PC-9 (cell line): ENCODE measurements around the gene PAXX. TPM values are rescaled to one million over a fixed set of nuclear protein-coding genes. Genes with fewer than 3 reads are reported as not detected.

Source experiments
- BruUV-seq: library from RNA; stranded (reverse); fragments of 400-500 nt; replicated peaks from 2 replicates; lab custom pipeline; 2021; lab: Mats Ljungman, UMichigan
- CTCF ChIA-PET: fragments of 300-600 bp; sonication (Branson Sonifier 250); formaldehyde crosslinking; loops from one replicate; lab custom pipeline; 2022; ENCODE audit warnings: antibody characterized with exemption; lab: Charles Lee
- POLR2A ChIA-PET: fragments of 300-600 bp; sonication (Branson Sonifier 250); formaldehyde crosslinking; loops from one replicate; lab custom pipeline; 2022; ENCODE audit warnings: antibody characterized with exemption; ENCODE audit not compliant: unreplicated experiment; lab: Charles Lee
- DNase-seq, 2 experiments: peaks; one replicate each; pipeline versions ENCODE4 v3.0.0 to v3.0.0-alpha.2; 2015 to 2022; ENCODE audit warnings: mixed read lengths in 1 of 2
- H2AFZ ChIP-seq: fragments of 200-600 bp; sonication (generic); 2 replicates; pipeline ENCODE4 v1.8.1; 2017; ENCODE audit warnings: antibody characterized with exemption
- H3F3A ChIP-seq: fragments of 200-600 bp; sonication (generic); 2 replicates; pipeline ENCODE4 v1.8.1; 2017; ENCODE audit warnings: antibody characterized with exemption, mild to moderate bottlenecking, low read depth; ENCODE audit not compliant: insufficient read depth
- H3K27ac ChIP-seq: fragments of 200-600 bp; sonication (generic); 2 replicates; pipeline ENCODE4 v1.6.1; 2016; ENCODE audit warnings: mixed run types
- H3K27me3 ChIP-seq: fragments of 200-600 bp; sonication (generic); 2 replicates; pipeline ENCODE4 v1.6.1; 2016; ENCODE audit warnings: low read depth, mixed run types; ENCODE audit not compliant: insufficient read depth
- H3K36me3 ChIP-seq: fragments of 200-600 bp; sonication (generic); 2 replicates; pipeline ENCODE4 v1.6.1; 2016; ENCODE audit warnings: low read depth, mixed run types
- H3K4me1 ChIP-seq: fragments of 200-600 bp; sonication (generic); replicated peaks from 2 replicates; pipeline ENCODE4 v1.6.1; 2016; ENCODE audit warnings: mixed run types; ENCODE audit not compliant: insufficient read depth
- H3K4me2 ChIP-seq: fragments of 200-600 bp; sonication (generic); 2 replicates; pipeline ENCODE4 v1.6.1; 2017; ENCODE audit warnings: mixed run types
- H3K4me3 ChIP-seq: fragments of 200-600 bp; sonication (generic); 2 replicates; pipeline ENCODE4 v1.6.1; 2016; ENCODE audit warnings: mixed run types
- H3K79me2 ChIP-seq: fragments of 200-600 bp; sonication (generic); 2 replicates; pipeline ENCODE4 v1.6.1; 2017; ENCODE audit warnings: low read depth, mixed run types
- H3K9me2 ChIP-seq: fragments of 200-600 bp; sonication (generic); 2 replicates; pipeline ENCODE4 v1.8.1; 2017; ENCODE audit warnings: mild to moderate bottlenecking; ENCODE audit not compliant: insufficient read depth
- H3K9me3 ChIP-seq: fragments of 200-600 bp; sonication (generic); 2 replicates; pipeline ENCODE4 v1.8.1; 2016; ENCODE audit warnings: low read depth; ENCODE audit not compliant: insufficient read depth
- H4K20me1 ChIP-seq: fragments of 200-600 bp; sonication (generic); 2 replicates; pipeline ENCODE4 v1.8.1; 2017; ENCODE audit not compliant: insufficient read depth
- EZH2 ChIP-seq: fragments of 200-600 bp; sonication (generic); IDR thresholded peaks from 2 replicates; pipeline ENCODE4 v1.8.0; 2017; ENCODE audit warnings: antibody characterized with exemption, low read depth
- intact Hi-C: fragments of 100-400 bp; cut with micrococcal nuclease; formaldehyde crosslinking; loops from one replicate; pipeline ENCODE4 v1.10.0; 2022; ENCODE audit not compliant: unreplicated experiment
- total RNA-seq: library from RNA; stranded (reverse); gene quantifications from 2 replicates; pipeline ENCODE4 v1.2.3, GENCODE V29; 2021
- TF ChIP-seq, protein P1 (sequence below): fragments of 200-600 bp; sonication (generic); conservative IDR thresholded peaks from 2 replicates; pipeline ENCODE4 v1.6.1; 2017; ENCODE audit warnings: mixed run types, antibody characterized with exemption, mild to moderate bottlenecking, moderate library complexity

Gene PAXX
- total RNA-seq, 1 experiment from 2014 or later: 54.9 TPM

DNA sequence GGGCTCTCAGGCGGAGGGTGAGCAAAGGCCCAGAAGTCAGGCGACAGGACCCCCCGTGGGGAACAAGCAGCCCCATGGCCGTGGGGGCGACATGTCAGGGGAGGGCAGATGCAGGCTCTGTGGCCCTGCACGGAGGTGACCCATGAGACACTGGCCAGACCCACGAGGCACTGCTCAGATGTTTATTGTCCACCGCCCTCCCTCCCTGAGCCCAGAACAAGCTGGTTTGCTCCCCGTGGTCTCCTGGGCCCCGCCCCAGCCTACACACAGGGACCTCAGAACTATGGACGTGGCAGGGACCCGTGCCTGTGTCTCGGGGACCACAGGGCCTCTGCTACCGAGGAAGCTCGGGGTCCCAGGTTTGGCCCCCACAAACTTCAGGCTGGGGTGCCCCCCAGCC is 37.8 kb downstream of the PAXX start:
- H2AFZ ChIP-seq: no peak overlapping the region
- H3F3A ChIP-seq: peaks cover 11% of the 10 kb centered on the region; the same call in 1 of the 2 replicates
- H3K4me3 ChIP-seq: no peak overlapping the region
- no peak overlapping the region for H3K27ac ChIP-seq
- BruUV-seq: no TSS peak
- H4K20me1 ChIP-seq: no peaks in the 10 kb centered on the region
- no peaks in the 10 kb centered on the region for H3K27me3 ChIP-seq
- no peaks in the 10 kb centered on the region for H3K79me2 ChIP-seq
- intact Hi-C loops: no loop called here
- ChIA-PET CTCF (interaction anchor here (0.5 to 1.4 kb wide), 17 partner anchors 17 to 392 kb away, joined by 3 to 20 read pairs (median 4); partner anchors contain the start of genes CLIC3, SAPCD2, SLC34A3 and TMEM141), POLR2A (interaction anchor here (0.6 to 0.7 kb wide), 2 partner anchors 229 to 230 kb away, joined by 4 to 13 read pairs; no protein-coding TSS in a partner anchor)
- no peak for TF ChIP-seq EZH2
- TF ChIP-seq, protein P1, sequence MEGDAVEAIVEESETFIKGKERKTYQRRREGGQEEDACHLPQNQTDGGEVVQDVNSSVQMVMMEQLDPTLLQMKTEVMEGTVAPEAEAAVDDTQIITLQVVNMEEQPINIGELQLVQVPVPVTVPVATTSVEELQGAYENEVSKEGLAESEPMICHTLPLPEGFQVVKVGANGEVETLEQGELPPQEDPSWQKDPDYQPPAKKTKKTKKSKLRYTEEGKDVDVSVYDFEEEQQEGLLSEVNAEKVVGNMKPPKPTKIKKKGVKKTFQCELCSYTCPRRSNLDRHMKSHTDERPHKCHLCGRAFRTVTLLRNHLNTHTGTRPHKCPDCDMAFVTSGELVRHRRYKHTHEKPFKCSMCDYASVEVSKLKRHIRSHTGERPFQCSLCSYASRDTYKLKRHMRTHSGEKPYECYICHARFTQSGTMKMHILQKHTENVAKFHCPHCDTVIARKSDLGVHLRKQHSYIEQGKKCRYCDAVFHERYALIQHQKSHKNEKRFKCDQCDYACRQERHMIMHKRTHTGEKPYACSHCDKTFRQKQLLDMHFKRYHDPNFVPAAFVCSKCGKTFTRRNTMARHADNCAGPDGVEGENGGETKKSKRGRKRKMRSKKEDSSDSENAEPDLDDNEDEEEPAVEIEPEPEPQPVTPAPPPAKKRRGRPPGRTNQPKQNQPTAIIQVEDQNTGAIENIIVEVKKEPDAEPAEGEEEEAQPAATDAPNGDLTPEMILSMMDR: no peak
- DNase-seq: no peak
- H3K36me3 ChIP-seq: no peaks in the 10 kb centered on the region
- H3K4me1 ChIP-seq: peaks cover 15% of the 10 kb centered on the region
- H3K9me3 ChIP-seq: no peaks in the 10 kb centered on the region
- H3K9me2 ChIP-seq: no peaks in the 10 kb centered on the region
- no peak overlapping the region for H3K4me2 ChIP-seq

DNA sequence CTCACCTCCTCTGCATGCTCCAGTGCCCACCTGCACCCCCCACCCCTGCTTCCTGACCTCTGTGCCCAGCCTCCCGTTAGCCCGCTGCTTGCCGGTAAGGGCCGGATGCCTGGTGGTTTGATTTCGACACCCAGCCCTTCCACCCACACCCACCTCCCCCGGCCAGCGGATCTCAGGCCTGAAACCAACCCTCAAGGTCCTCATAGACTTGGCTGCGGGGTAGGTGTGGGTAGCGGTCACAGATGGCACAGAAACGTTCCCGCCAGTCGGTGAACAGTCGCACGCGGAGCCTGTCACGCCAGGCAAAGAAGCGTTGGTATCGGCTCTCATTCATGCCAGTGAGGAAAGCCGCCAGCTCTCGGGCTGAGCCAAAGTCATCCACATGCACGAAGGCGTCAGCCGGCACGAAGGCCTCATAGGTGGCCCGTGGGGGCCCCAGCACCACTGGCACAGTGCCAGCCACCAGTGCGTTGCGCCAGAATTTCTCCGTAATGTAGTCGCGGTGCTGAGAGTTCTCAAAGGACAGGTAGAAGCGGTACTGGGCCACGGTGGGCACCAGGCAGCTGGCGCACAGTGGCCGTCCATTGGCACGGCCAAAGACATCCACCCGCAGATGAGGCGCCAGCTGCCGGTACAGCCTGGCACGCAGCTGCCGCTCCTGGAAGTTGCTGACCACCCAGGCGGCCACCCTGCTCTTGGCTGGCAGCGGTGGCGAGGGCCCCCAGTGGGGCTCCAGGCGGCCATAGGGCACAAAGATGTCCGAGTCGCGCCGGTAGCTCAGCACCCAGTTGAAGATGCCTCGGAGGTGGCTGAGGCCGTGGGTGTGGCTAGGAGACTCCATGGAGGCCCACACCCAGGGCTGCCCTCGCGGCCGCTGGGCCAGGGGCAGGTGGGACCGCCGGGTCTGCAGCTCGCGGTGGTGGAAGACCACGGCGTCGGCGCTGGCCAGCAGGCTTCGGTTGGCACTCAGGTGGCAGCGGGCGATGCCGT is 38.6 kb downstream of the PAXX start:
- Histone ChIP-seq H3K4me1 (peaks cover 17% of the 10 kb centered on the region), H3F3A (peaks cover 17% of the 10 kb centered on the region; the same call in 1 of the 2 replicates), H2AFZ (no peak overlapping the region), H3K9me2 (no peaks in the 10 kb centered on the region), H3K4me3 (no peak overlapping the region), H4K20me1 (0 out of 2 replicates have a peak, but pooled peaks cover 4% of the 10 kb centered on the region), H3K9me3 (no peaks in the 10 kb centered on the region), H3K79me2 (no peaks in the 10 kb centered on the region), H3K36me3 (no peaks in the 10 kb centered on the region), H3K27me3 (no peaks in the 10 kb centered on the region), H3K27ac (no peak overlapping the region), H3K4me2 (no peak overlapping the region)
- TF ChIP-seq, protein P1: no peak
- no peak for TF ChIP-seq EZH2
- CTCF ChIA-PET: interaction anchor here (0.6 kb wide), 2 partner anchors 29 to 953 kb away, joined by 4 to 13 read pairs; no protein-coding TSS in a partner anchor
- POLR2A ChIA-PET: no interaction called here
- DNase-seq: no peak
- intact Hi-C loops: no loop called here
- BruUV-seq: no TSS peak

DNA sequence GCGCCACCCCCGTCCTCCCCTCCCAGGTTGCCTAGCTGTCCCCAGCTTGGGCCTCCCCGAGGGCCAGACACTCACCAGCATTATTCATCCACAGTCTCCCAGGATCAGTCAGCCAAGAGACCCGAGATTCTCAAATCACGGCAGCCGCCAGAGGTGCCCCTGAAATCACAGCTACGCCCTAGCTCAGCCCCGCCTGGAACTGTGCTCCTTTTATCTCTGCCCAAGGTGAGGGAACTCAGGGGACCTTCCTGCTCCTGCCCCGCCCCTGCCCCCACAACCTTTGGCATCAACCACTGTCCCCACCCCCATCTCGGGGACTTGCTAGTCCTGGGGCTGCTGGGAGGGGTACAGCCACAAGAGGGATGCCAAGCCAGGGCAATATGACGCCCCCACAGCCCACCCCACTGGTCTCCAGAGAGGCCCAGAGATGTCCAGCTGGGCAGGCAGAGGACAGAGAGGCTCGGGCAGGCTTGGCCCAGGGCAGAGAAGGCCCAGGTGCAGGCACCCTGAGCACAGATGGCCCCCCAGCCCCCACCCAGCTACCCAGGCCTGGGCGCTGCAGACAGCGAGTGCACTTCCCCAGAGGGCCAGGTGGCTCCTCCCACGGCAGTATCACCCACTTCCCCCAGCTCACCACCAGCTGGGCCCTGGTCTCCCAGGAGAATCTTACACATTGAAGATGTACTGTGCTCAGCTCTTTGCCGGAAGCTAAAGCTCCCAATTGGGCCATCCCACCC is 39.9 kb downstream of the PAXX start, which contains the start of gene FUT7:
Gene FUT7 (minus strand): TSS at position 185 of the 737 bp plus-strand sequence. CDS start 97 bp downstream, at position 88.
- ChIA-PET POLR2A (no interaction called here), CTCF (interaction anchor here (0.5 to 0.9 kb wide), 3 partner anchors 15 to 84 kb away, joined by 3 to 14 read pairs (median 3); no protein-coding TSS in a partner anchor)
- no peaks in the 10 kb centered on the region for H3K9me2 ChIP-seq
- H4K20me1 ChIP-seq: 0 out of 2 replicates have a peak, but pooled peaks cover 4% of the 10 kb centered on the region
- no peak within 1 kb of the TSS for H2AFZ ChIP-seq
- peaks cover 17% of the 10 kb centered on the region for H3K4me1 ChIP-seq
- intact Hi-C loops: no loop called here
- no peaks in the 10 kb centered on the region for H3K79me2 ChIP-seq
- H3K27ac ChIP-seq: no peak within 1 kb of the TSS
- H3K4me3 ChIP-seq: no peak within 1 kb of the TSS
- no peaks in the 10 kb centered on the region for H3K36me3 ChIP-seq
- no peaks in the 10 kb centered on the region for H3K27me3 ChIP-seq
- H3F3A ChIP-seq: peaks cover 27% of the 10 kb centered on the region; the same call in 1 of the 2 replicates
- H3K9me3 ChIP-seq: no peaks in the 10 kb centered on the region
- DNase-seq: no peak
- BruUV-seq: no TSS peak
- no peak within 1 kb of the TSS for H3K4me2 ChIP-seq
- TF ChIP-seq EZH2: no peak
